Measurements from ENCODE around the gene TMEM269. TPM values are rescaled to one million over a fixed set of nuclear protein-coding genes. Genes with fewer than 3 reads are reported as not detected.

TMEM269 gene
- total and polyA plus RNA-seq, 9 of the 15 experiments (the other 6 are each of a cell fraction or from before 2014, with no cell fraction given): 0.09 to 0.49 (median 0.21) TPM

DNA sequence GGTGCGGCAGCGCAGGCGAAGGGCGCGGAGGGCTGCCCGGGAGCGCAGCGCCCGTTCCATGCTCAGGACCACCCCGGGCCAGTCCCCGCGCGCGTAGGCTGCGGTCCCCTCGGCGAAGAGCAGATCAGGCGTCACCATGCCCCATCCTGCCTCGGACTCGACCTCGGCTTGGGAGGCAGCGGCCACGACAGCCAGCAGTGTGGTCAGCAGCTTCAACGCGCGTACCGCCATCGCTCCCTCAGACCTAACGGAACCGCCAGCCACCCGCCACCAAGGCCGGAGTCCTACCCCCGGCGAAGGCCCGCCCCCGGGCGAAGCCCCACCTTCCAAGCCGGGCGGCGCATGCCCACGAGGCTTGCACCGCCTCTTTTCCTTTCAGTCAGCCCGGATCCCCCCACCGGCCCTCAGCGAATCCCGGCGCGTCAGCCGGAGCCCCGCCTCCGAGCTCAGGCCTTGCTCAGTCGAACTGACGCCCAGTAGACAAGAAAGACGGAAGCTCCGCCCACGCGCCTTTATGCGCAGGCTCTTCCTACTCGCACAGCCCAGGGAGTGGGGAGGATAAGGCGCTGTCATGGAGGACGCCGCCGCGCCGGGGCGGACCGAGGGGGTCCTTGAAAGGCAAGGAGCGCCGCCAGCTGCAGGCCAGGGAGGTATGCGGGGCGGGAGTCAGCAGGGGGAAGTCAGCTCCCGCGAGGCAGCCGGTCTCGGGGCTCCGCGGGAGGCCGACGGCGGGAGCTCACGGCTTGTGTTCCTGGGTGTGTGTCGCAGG lies 17.9 kb upstream of the TMEM269 start, which contains the start of the genes C1orf50 and P3H1 (continued):
- TF ChIP-seq KAT8 (IDR thresholded peaks at IDR 0.05; ENCODE audit: low read depth) (no peak), ZNF766 (CRISPR knock-in tag; conservative IDR thresholded peaks at IDR 0.05) (no peak), NONO (IDR thresholded peaks at IDR 0.05; ENCODE audit: low read depth in 2 of 2, low read length in 1 of 2) (peak in 1 of 2 experiments; percentile 78; a peak in 2 of 4 replicates), ATF1 (CRISPR knock-in tag; IDR thresholded peaks at IDR 0.05) (no peak), ATF1 (tag; IDR thresholded peaks at IDR 0.05) (peak; percentile 81), DMBX1 (CRISPR knock-in tag; IDR thresholded peaks at IDR 0.05; ENCODE audit: borderline replicate concordance) (0 out of 2 replicates have a peak, but pooled peaks have one; percentile 27), RFX7 (CRISPR knock-in tag; IDR thresholded peaks at IDR 0.05) (no peak), SOX6 (IDR thresholded peaks at IDR 0.05) (0 out of 2 replicates have a peak, but pooled peaks have one; percentile 27), NCOA6 (IDR thresholded peaks at IDR 0.05) (no peak), ZNF184 (CRISPR knock-in tag; IDR thresholded peaks at IDR 0.05) (no peak), ZNF436 (CRISPR knock-in tag; IDR thresholded peaks at IDR 0.05) (no peak), PRPF4 (IDR thresholded peaks at IDR 0.05; ENCODE audit: insufficient read depth, low read depth, low read length, poor library complexity, severe bottlenecking) (peak; percentile 14), OTX1 (CRISPR knock-in tag; IDR thresholded peaks at IDR 0.05) (no peak; the same call in 1 of the 2 replicates), ZBTB8A (IDR thresholded peaks at IDR 0.05; ENCODE audit: partially characterized antibody) (no peak), ZNF75A (CRISPR knock-in tag; IDR thresholded peaks at IDR 0.05) (no peak), RFX1 (IDR thresholded peaks at IDR 0.05) (no peak), POLR2AphosphoS2 (IDR thresholded peaks at IDR 0.05; ENCODE audit: low read length) (peak; percentile 88), ZZZ3 (IDR thresholded peaks at IDR 0.05) (no peak), ZNF197 (CRISPR knock-in tag; IDR thresholded peaks at IDR 0.05; ENCODE audit: low read depth) (no peak), TBL1XR1 (IDR thresholded peaks at IDR 0.05; ENCODE audit: low read length in 2 of 2) (0 out of 4 replicates have a peak, but pooled peaks of 1 of the 2 experiments have one; percentile 31), TAF7 (tag; IDR thresholded peaks at IDR 0.05) (peak; percentile 63), GABPA (tag; conservative IDR thresholded peaks at IDR 0.05; ENCODE audit: low read depth) (no peak; the same call in 1 of the 2 replicates)
- TF ChIP-seq, protein P1, sequence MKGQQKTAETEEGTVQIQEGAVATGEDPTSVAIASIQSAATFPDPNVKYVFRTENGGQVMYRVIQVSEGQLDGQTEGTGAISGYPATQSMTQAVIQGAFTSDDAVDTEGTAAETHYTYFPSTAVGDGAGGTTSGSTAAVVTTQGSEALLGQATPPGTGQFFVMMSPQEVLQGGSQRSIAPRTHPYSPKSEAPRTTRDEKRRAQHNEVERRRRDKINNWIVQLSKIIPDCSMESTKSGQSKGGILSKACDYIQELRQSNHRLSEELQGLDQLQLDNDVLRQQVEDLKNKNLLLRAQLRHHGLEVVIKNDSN (CRISPR knock-in tag; IDR thresholded peaks at IDR 0.05): peak; percentile 64
- TF ChIP-seq, protein P2, sequence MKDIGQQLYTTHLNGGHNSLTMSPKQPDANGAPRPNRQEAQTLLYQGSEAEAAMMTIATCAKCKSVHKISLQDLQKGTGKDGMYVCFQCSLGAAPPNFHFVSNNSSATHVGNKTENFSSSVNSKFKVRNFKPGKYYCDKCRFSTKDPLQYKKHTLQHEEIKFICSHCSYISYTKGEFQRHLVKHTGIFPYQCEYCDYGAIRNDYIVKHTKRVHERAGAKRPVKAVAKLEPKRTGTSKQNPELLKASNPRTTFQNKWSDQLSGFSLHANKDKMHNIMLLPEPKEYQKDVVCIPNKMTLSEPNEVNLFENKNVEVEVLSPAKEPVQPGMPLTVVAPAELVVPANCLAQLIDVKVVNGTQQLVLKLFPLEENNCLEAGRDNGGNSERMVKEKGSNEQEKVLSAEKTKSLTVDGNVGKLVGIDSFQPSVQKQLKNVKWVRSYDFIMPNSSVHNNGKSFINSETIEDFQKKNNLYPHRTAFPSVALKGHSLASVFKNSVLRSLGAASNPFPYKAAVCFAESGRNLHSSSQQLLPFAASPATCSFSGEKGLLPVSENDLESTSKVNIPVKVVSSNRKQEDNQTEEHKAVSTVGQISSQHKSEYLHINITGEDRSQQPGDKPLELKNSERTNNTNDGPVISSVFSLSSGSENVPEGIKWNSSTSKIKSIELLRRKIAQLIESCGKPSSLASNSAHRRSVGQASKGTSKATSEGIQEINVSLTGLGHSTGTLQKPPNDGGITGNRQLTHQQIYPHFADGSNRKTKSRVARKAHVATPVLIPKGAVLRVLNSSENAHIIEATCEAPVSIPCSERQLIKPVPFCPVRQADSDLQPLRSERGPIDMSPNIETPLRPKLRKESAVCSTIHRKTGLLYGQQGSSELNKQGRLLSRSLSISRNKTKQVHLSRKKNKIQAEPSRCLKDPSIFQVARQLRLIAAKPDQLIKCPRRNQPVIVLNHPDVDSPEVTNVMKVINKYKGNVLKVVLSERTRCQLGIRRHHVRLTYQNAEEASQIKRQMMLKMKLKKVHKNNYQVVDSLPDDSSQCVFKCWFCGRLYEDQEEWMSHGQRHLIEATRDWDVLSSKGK (CRISPR knock-in tag; IDR thresholded peaks at IDR 0.05): no peak
- TF ChIP-seq, protein P3, sequence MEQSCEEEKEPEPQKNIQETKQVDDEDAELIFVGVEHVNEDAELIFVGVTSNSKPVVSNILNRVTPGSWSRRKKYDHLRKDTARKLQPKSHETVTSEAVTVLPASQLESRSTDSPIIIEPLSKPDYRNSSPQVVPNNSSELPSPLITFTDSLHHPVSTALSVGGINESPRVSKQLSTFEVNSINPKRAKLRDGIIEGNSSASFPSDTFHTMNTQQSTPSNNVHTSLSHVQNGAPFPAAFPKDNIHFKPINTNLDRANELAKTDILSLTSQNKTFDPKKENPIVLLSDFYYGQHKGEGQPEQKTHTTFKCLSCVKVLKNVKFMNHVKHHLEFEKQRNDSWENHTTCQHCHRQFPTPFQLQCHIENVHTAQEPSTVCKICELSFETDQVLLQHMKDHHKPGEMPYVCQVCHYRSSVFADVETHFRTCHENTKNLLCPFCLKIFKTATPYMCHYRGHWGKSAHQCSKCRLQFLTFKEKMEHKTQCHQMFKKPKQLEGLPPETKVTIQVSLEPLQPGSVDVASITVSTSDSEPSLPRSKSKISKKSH (CRISPR knock-in tag; IDR thresholded peaks at IDR 0.05): no peak
